ENCODE results near the gene TAF9.

GRCh38 chr5:69368458-69369339, 621 bp downstream of the TAF9 start:
- TF ChIP-seq EZH2 (IDR thresholded peaks at IDR 0.05; ENCODE audit: insufficient read depth, poor library complexity, severe bottlenecking): no peak
- TF ChIP-seq EZH2phosphoT487 (IDR thresholded peaks at IDR 0.05; ENCODE audit: insufficient read depth, low read depth): no peak
